ENCODE results near the gene MYO7A. TPM values are rescaled to one million over a fixed set of nuclear protein-coding genes. Genes with fewer than 3 reads are reported as not detected.

The MYO7A gene
- total RNA-seq, 1 experiment from 2014 or later = 3.5 TPM

GRCh38 chr11:77175869-77176539 is 48.0 kb downstream of the MYO7A start:
- H3K27ac ChIP-seq = no peak overlapping the region
- no peaks in the 10 kb centered on the region for H4K20me1 ChIP-seq (ENCODE audit: insufficient read depth)
- H3K4me1 ChIP-seq (replicated peaks; ENCODE audit: insufficient read depth) = no peaks in the 10 kb centered on the region
- no peak overlapping the region for H2AFZ ChIP-seq
- H3K4me3 ChIP-seq = no peak overlapping the region
- H3K27me3 ChIP-seq (ENCODE audit: insufficient read depth, low read depth) = peaks cover 22% of the 10 kb centered on the region
- no peaks in the 10 kb centered on the region for H3K36me3 ChIP-seq (ENCODE audit: low read depth)
- CTCF ChIA-PET = interaction anchor here (0.5 to 1.5 kb wide), 2 partner anchors 49 to 121 kb away, joined by 3 to 6 read pairs; partner anchors contain the start of gene MYO7A
- no peak for DNase-seq
- no peaks in the 10 kb centered on the region for H3K9me3 ChIP-seq (ENCODE audit: insufficient read depth, low read depth)
- H3K79me2 ChIP-seq (ENCODE audit: low read depth) = no peaks in the 10 kb centered on the region
- H3F3A ChIP-seq (ENCODE audit: insufficient read depth, low read depth) = no peaks in the 10 kb centered on the region
- H3K9me2 ChIP-seq (ENCODE audit: insufficient read depth) = no peaks in the 10 kb centered on the region
- BruUV-seq (replicated peaks) = no TSS peak
- TF ChIP-seq CTCF (conservative IDR thresholded peaks at IDR 0.05) = no peak
- no peak for TF ChIP-seq EZH2 (IDR thresholded peaks at IDR 0.05; ENCODE audit: low read depth)
- no peak overlapping the region for H3K4me2 ChIP-seq
- POLR2A ChIA-PET (ENCODE audit: unreplicated experiment) = no interaction called here
- intact Hi-C loops (cut with micrococcal nuclease; ENCODE audit: unreplicated experiment) = no loop called here

- Histone ChIP-seq H4K20me1 (ENCODE audit: insufficient read depth) (no peaks in the 10 kb centered on the region), H3K4me2 (no peak overlapping the region), H3K9me2 (ENCODE audit: insufficient read depth) (no peaks in the 10 kb centered on the region), H3K4me3 (no peak overlapping the region), H3K9me3 (ENCODE audit: insufficient read depth, low read depth) (no peaks in the 10 kb centered on the region), H3F3A (ENCODE audit: insufficient read depth, low read depth) (no peaks in the 10 kb centered on the region), H3K27ac (no peak overlapping the region), H3K36me3 (ENCODE audit: low read depth) (no peaks in the 10 kb centered on the region), H3K4me1 (replicated peaks; ENCODE audit: insufficient read depth) (no peaks in the 10 kb centered on the region), H2AFZ (no peak overlapping the region), H3K27me3 (ENCODE audit: insufficient read depth, low read depth) (peaks cover 31% of the 10 kb centered on the region), H3K79me2 (ENCODE audit: low read depth) (no peaks in the 10 kb centered on the region)
- POLR2A ChIA-PET (ENCODE audit: unreplicated experiment) = no interaction called here
- CTCF ChIA-PET = interaction anchor here (1.5 kb wide), 1 partner anchor 50 kb away, joined by 6 read pairs; the partner anchor contains the start of gene MYO7A
- no TSS peak for BruUV-seq (replicated peaks)
- TF ChIP-seq CTCF (conservative IDR thresholded peaks at IDR 0.05) = no peak
- no peak for TF ChIP-seq EZH2 (IDR thresholded peaks at IDR 0.05; ENCODE audit: low read depth)
- intact Hi-C loops (cut with micrococcal nuclease; ENCODE audit: unreplicated experiment) = no loop called here
- no peak for DNase-seq
Measured at GRCh38 chr11:77176996-77177395, 49.0 kb downstream of the MYO7A start.

GRCh38 chr11:77178150-77178549 is 50.1 kb downstream of the MYO7A start:
- no peaks in the 10 kb centered on the region for H4K20me1 ChIP-seq (ENCODE audit: insufficient read depth)
- no peaks in the 10 kb centered on the region for H3K79me2 ChIP-seq (ENCODE audit: low read depth)
- no peaks in the 10 kb centered on the region for H3K4me1 ChIP-seq (replicated peaks; ENCODE audit: insufficient read depth)
- TF ChIP-seq CTCF (conservative IDR thresholded peaks at IDR 0.05) = no peak
- no peak for TF ChIP-seq EZH2 (IDR thresholded peaks at IDR 0.05; ENCODE audit: low read depth)
- POLR2A ChIA-PET (ENCODE audit: unreplicated experiment) = no interaction called here
- H3K27ac ChIP-seq = no peak overlapping the region
- H3K9me3 ChIP-seq (ENCODE audit: insufficient read depth, low read depth) = no peaks in the 10 kb centered on the region
- H3K9me2 ChIP-seq (ENCODE audit: insufficient read depth) = no peaks in the 10 kb centered on the region
- BruUV-seq (replicated peaks) = no TSS peak
- no peaks in the 10 kb centered on the region for H3K36me3 ChIP-seq (ENCODE audit: low read depth)
- H3K4me3 ChIP-seq = no peak overlapping the region
- H3K4me2 ChIP-seq = no peak overlapping the region
- no peak for DNase-seq
- CTCF ChIA-PET = interaction anchor here (0.6 kb wide), 1 partner anchor 62 kb away, joined by 4 read pairs; no protein-coding TSS in a partner anchor
- no peak overlapping the region for H2AFZ ChIP-seq
- no peaks in the 10 kb centered on the region for H3F3A ChIP-seq (ENCODE audit: insufficient read depth, low read depth)
- H3K27me3 ChIP-seq (ENCODE audit: insufficient read depth, low read depth) = peaks cover 42% of the 10 kb centered on the region
- intact Hi-C loops (cut with micrococcal nuclease; ENCODE audit: unreplicated experiment) = no loop called here
